RWPE2 (cell line): ENCODE measurements around the gene USP49.

Experiments used
- ATAC-seq: fragments of 200-7000 bp; cut with Tn5 transposase; 3 replicates; pipeline ENCODE4 v1.9.1; 2021; ENCODE audit warnings: low read depth
- DNase-seq: peaks from one replicate; pipeline ENCODE4 v3.0.0-alpha.2; 2020; ENCODE audit warnings: low spot score
- H3K27ac ChIP-seq: fragments of 450-650 bp; 2 replicates; pipeline ENCODE4 v1.5.1; 2017; ENCODE audit warnings: mild to moderate bottlenecking; ENCODE audit not compliant: poor library complexity, severe bottlenecking
- H3K27me3 ChIP-seq: fragments of 250-450 bp; sonication (Bioruptor Pico); 2 replicates; pipeline ENCODE4 v1.5.1; 2021; ENCODE audit warnings: mild to moderate bottlenecking, moderate library complexity; ENCODE audit not compliant: insufficient read depth, poor library complexity, severe bottlenecking
- H3K36me3 ChIP-seq: fragments of 250-450 bp; sonication (Bioruptor Pico); 2 replicates; pipeline ENCODE4 v1.5.1; 2020; ENCODE audit warnings: low read depth, mild to moderate bottlenecking, moderate library complexity
- H3K4me1 ChIP-seq: fragments of 250-450 bp; sonication (Bioruptor Pico); 2 replicates; pipeline ENCODE4 v1.5.1; 2021; ENCODE audit warnings: mild to moderate bottlenecking, moderate library complexity; ENCODE audit not compliant: insufficient read depth, poor library complexity, severe bottlenecking
- H3K4me3 ChIP-seq: fragments of 250-450 bp; sonication (Bioruptor Pico); 2 replicates; pipeline ENCODE4 v1.5.1; 2021; ENCODE audit warnings: mild to moderate bottlenecking, moderate library complexity; ENCODE audit not compliant: severe bottlenecking
- H3K9me3 ChIP-seq: fragments of 250-450 bp; sonication (Bioruptor Pico); 2 replicates; pipeline ENCODE4 v1.5.1; 2021; ENCODE audit warnings: mild to moderate bottlenecking, moderate library complexity; ENCODE audit not compliant: severe bottlenecking
- CTCF ChIP-seq: fragments of 450-650 bp; IDR thresholded peaks from one replicate; pipeline ENCODE4 v1.5.1; 2017; ENCODE audit warnings: mild to moderate bottlenecking, moderate library complexity; ENCODE audit not compliant: poor library complexity, severe bottlenecking

Gene USP49

GRCh38 chr6:41798901-41799558, 96.1 kb downstream of the USP49 start:
- ATAC-seq (no peak), DNase-seq (no peak)
- no peaks in the 10 kb centered on the region for H3K4me1 ChIP-seq
- peaks cover 5% of the 10 kb centered on the region; the same call in 1 of the 2 replicates for H3K36me3 ChIP-seq
- H3K27me3 ChIP-seq, result no peaks in the 10 kb centered on the region
- H3K27ac ChIP-seq, result no peak overlapping the region
- H3K4me3 ChIP-seq, result no peak overlapping the region
- no peaks in the 10 kb centered on the region for H3K9me3 ChIP-seq
- TF ChIP-seq CTCF, result no peak

- TF ChIP-seq CTCF, result no peak
- peaks cover 22% of the 10 kb centered on the region for H3K36me3 ChIP-seq
Observed at GRCh38 chr6:41796474-41796873, 98.7 kb downstream of the USP49 start.

GRCh38 chr6:41791984-41792383, 103.2 kb downstream of the USP49 start:
- ATAC-seq, result no peak
- peaks cover 52% of the 10 kb centered on the region for H3K36me3 ChIP-seq
- TF ChIP-seq CTCF, result no peak

More at GRCh38 chr6:41796474-41796873, 98.7 kb downstream of the USP49 start:
- ATAC-seq (no peak), DNase-seq (no peak)
- no peak overlapping the region for H3K27ac ChIP-seq
- no peaks in the 10 kb centered on the region for H3K9me3 ChIP-seq
- no peaks in the 10 kb centered on the region for H3K27me3 ChIP-seq
- no peaks in the 10 kb centered on the region for H3K4me1 ChIP-seq
- H3K4me3 ChIP-seq, result no peak overlapping the region

GRCh38 chr6:41791305-41791704, 103.9 kb downstream of the USP49 start:
- Histone ChIP-seq H3K36me3 (peaks cover 52% of the 10 kb centered on the region), H3K4me1 (peaks cover 8% of the 10 kb centered on the region), H3K27ac (no peak overlapping the region), H3K27me3 (no peaks in the 10 kb centered on the region), H3K4me3 (no peak overlapping the region), H3K9me3 (no peaks in the 10 kb centered on the region)
- DNase-seq, result no peak
- no peak for ATAC-seq
- TF ChIP-seq CTCF, result no peak

More at GRCh38 chr6:41791984-41792383, 103.2 kb downstream of the USP49 start:
- Histone ChIP-seq H3K4me3 (no peak overlapping the region), H3K27me3 (no peaks in the 10 kb centered on the region), H3K4me1 (peaks cover 8% of the 10 kb centered on the region), H3K9me3 (no peaks in the 10 kb centered on the region), H3K27ac (no peak overlapping the region)
- DNase-seq, result no peak

GRCh38 chr6:41790045-41790444, 105.1 kb downstream of the USP49 start:
- no peak for TF ChIP-seq CTCF
- Histone ChIP-seq H3K9me3 (no peaks in the 10 kb centered on the region), H3K36me3 (peaks cover 52% of the 10 kb centered on the region), H3K27me3 (no peaks in the 10 kb centered on the region), H3K4me1 (peaks cover 8% of the 10 kb centered on the region), H3K27ac (no peak overlapping the region), H3K4me3 (no peak overlapping the region)
- no peak for DNase-seq
- ATAC-seq, result no peak
